Activated T-helper 1 cell treated with anti-CD3 and anti-CD28 coated beads, Interleukin-2, amount 50 U/mL, for 16 hours (primary cell): Measurements from ENCODE around the gene ERCC6L.
A peak's percentile ranks its signal among the peaks of the same experiment; 100 is the strongest.

ENCODE experiments used
- DNase-seq, 2 donors: peaks; one replicate each; pipeline ENCODE4 v3.0.0-alpha.2; 2020; ENCODE audit warnings: low read depth in 1 of 2, low spot score in 1 of 2

ERCC6L gene

DNA sequence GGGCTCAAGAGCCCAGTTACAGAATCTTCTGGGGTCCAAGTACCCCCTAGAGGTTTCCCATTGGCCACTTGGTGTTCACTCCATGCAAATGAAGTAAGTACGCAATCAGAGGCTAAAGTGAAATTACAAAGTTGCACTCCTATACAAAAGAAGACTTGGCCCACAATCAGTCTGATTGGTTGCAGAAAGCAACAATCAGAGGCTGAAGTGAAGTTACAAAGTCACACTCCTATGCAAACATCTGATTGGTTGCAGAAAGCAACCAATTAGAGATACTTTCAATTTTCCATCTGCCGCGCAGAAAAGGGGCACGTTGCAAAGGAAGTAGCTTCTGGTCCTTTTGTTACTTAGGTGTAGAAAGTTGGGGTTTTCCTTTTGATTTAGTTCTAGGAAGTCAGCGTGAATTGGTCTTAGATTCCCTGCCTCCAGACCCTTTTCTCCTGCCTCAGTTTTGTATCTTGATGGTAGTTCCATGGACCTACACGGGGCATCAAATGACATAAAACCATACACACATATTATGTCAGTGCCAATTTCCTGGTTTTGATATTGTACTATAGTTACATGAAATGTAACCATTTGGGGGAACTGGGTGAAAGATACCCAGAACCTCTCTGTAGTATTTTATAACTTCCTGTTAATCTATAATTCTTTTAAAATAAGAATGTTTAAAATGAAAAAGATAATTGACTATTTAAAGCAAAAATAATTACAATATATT, 69.7 kb downstream of the ERCC6L start:
- DNase-seq, result peak in 1 of 2 donors; percentile 9

DNA sequence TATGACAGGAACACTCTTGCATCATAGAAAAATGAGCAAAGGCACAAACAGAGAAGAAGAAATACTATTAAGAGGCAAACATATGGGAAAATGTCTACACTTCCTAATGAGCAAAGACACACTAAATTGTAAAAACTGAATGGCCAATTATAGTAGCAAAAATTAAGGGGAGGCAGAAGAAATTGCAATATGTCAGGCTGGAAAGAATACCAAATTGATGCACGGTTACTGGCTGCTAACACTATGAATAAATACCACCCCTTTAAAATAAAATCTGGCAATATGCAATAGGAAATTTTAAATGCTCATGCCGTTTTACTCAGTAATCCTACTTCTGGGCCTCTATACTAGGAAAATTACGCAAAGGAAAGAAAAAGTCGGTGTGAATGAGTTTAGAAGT, 73.3 kb downstream of the ERCC6L start:
- no peak for DNase-seq

GRCh38 chrX:72159769-72160168, 79.1 kb downstream of the ERCC6L start:
- DNase-seq, result no peak

DNA sequence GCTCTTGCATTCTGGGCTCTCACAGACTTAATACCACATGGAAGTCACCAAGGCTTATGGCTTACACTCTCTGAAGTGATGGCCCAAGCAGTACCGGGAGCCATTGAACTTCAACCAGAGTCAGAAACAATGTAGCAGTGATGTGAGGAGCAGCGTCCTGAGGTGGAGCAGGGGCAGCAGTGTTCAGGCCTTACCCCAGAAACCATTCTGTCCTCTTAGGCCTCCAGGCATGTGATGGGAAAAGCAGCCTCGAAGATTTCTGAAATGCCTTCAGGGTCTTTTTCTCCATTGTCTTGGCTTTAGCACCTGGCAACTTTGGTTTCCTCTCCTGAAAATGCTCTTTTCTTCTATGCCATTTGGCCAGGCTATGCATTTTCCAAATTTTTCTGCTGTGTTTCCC, 80.1 kb downstream of the ERCC6L start:
- no peak for DNase-seq
